GM12865 (cell line): ENCODE data around the gene OR2AJ1.
A peak's percentile ranks its signal among the peaks of the same experiment; 100 is the strongest.

Source experiments
- DNase-seq: peaks from one replicate; pipeline ENCODE4 v3.0.0; 2010; ENCODE audit warnings: low read depth
- H3K4me3 ChIP-seq: 2 replicates; pipeline ENCODE4 v1.5.1; 2011; ENCODE audit warnings: mild to moderate bottlenecking, low read depth, low read length, control low read depth
- TF ChIP-seq, protein P1 (sequence below): IDR thresholded peaks from 2 replicates; pipeline ENCODE4 v1.5.1; 2011; ENCODE audit warnings: low read length, control low read depth, low read depth, inconsistent platforms; ENCODE audit not compliant: insufficient read depth; ENCODE audit errors: missing control alignments

OR2AJ1 gene

DNA sequence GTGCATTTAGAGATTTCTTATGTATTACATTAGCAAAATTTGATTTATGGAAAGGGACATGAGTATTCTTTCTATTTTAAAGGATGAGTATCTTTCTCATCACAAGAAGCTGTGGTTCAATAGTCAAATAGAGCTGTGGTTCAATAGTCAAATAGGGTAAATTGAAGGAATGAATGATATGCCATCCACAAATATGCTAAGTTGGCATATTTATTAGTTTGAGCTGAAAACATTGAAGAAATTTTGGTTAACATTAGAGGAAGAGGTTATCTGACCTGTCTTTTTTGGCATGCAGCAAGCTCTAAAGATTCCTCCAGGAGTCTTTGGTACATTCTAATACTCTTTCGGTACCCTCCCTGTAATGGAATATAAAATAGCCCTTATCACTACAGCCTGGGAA is 28.7 kb downstream of the OR2AJ1 start:
- no peak for DNase-seq
- TF ChIP-seq, protein P1, sequence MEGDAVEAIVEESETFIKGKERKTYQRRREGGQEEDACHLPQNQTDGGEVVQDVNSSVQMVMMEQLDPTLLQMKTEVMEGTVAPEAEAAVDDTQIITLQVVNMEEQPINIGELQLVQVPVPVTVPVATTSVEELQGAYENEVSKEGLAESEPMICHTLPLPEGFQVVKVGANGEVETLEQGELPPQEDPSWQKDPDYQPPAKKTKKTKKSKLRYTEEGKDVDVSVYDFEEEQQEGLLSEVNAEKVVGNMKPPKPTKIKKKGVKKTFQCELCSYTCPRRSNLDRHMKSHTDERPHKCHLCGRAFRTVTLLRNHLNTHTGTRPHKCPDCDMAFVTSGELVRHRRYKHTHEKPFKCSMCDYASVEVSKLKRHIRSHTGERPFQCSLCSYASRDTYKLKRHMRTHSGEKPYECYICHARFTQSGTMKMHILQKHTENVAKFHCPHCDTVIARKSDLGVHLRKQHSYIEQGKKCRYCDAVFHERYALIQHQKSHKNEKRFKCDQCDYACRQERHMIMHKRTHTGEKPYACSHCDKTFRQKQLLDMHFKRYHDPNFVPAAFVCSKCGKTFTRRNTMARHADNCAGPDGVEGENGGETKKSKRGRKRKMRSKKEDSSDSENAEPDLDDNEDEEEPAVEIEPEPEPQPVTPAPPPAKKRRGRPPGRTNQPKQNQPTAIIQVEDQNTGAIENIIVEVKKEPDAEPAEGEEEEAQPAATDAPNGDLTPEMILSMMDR, result no peak
- no peak overlapping the region for H3K4me3 ChIP-seq

DNA sequence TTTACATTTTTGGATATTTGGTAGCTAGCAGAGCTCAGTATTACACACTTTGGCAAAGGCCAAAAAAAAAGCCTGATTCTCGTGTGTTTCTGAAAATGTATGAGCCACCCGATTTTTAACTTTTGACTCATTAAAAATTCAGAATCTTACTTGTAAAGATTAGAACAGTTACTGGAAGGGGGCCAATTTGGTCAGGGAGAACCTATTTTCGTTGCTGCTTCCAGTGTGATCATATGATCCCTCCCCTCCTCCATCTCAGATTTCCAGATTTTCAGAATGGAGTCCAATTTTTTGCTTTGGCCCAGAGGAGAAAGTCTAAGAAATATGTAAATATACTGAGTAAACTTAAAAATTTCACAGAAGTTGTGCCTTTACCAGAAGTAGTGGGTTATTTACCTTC is 37.1 kb downstream of the OR2AJ1 start:
- no peak for DNase-seq
- no peak overlapping the region for H3K4me3 ChIP-seq
- TF ChIP-seq, protein P1, result no peak

DNA sequence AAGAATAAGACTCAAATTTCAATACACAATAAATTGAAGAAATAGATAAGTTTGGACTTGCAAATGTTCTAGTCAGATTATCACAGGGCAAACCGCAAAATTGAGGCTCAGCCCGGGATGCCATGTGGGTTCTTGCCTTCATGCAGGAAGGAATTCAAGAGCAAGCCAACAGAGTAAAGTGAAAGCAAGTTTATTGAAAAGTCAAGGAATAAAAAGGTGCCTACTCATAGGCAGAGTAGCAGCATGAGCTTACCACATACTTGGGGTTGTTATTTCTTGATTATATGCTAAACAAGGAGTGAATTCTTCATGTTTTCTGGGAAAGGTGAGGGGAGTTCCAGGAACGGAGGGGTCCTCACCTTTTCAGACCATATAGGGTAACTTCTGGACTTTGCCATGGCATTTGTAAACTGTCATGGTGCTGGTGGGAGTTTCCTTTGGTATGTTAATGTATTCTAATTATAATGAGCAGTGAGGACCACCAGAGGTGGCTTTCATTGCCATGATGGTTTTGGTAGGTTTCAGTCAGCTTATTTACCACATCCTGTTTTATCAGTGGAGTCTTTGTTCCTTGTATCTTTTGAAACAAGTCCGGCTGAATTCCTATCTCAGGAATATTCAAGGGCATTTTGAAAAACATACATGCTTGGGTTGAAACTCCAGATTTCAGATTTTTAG is 38.4 kb downstream of the OR2AJ1 start:
- DNase-seq, result no peak
- H3K4me3 ChIP-seq, result no peak overlapping the region
- TF ChIP-seq, protein P1, result no peak

DNA sequence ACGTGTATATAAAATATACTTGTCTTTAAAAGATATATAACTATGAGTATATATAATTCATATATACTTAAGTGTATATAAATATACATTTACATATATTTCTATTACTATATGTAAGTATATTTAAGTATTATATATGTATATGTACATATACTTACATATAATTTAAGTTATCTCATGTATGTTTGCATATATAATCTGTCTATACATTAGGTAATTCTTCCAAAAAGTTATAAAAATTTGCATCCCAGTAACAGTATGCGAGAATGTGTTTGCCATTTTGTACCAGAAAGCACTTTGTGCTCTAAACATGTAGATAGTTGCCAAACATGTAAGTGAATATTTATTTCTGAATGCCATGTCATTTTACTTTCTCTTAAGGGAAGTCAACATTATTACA is 40.2 kb downstream of the OR2AJ1 start, which contains the start of gene OR2AK2:
TSS of gene OR2AK2 (plus strand) at position 301 of the 400 bp plus-strand sequence. CDS start 144 bp downstream, outside the sequence.
- TF ChIP-seq, protein P1, result no peak
- no peak within 1 kb of the TSS for H3K4me3 ChIP-seq
- DNase-seq, result no peak

DNA sequence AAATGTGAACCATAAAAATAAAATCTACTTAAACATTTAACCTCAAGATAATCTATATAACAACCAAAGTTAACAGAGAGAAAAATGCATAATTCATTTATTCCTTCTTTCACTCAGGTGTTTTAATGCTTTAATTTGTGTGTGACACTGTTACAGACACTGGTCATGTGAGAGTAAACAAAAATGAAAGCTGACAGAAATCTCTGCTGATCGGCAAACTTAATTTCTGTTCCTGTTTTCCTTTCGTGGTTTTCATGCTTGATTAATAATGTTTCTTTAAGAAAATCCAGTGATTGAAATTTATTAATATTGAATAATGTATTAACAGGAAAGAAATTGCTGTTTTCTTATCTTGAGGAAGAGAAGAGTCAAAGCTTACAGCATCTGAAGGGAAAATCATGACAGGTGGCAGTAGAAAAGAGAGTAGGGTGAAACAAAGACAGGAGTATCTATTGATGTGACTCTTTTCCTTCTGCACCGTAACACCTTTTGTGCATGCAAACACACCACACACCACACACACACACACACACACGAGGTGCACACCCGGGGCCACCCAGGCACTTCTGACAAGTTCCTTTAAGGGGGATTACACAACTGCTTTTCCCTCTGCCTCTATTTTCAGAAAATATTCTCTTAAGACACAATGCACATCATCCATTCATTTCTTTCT is 42.0 kb downstream of the OR2AJ1 start:
- peak; percentile 52 for DNase-seq
- TF ChIP-seq, protein P1, result no peak
- peak overlapping the region; percentile 36; the same call in 1 of the 2 replicates for H3K4me3 ChIP-seq
